ENCODE results near the gene CCR2. TPM values are rescaled to one million over a fixed set of nuclear protein-coding genes. Genes with fewer than 3 reads are reported as not detected.
A peak's percentile ranks its signal among the peaks of the same experiment; 100 is the strongest.

CCR2 gene
- polyA plus RNA-seq, 1 experiment: not detected

DNA sequence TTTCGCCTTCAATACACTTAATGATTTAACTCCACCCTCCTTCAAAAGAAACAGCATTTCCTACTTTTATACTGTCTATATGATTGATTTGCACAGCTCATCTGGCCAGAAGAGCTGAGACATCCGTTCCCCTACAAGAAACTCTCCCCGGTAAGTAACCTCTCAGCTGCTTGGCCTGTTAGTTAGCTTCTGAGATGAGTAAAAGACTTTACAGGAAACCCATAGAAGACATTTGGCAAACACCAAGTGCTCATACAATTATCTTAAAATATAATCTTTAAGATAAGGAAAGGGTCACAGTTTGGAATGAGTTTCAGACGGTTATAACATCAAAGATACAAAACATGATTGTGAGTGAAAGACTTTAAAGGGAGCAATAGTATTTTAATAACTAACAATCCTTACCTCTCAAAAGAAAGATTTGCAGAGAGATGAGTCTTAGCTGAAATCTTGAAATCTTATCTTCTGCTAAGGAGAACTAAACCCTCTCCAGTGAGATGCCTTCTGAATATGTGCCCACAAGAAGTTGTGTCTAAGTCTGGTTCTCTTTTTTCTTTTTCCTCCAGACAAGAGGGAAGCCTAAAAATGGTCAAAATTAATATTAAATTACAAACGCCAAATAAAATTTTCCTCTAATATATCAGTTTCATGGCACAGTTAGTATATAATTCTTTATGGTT is 17.1 kb downstream of the CCR2 start, which contains the start of gene CCR5:
TSS of gene CCR5 (plus strand) at position 108 of the 680 bp plus-strand sequence. CDS start 1,957 bp downstream, outside the sequence.
- TF ChIP-seq, protein P1, sequence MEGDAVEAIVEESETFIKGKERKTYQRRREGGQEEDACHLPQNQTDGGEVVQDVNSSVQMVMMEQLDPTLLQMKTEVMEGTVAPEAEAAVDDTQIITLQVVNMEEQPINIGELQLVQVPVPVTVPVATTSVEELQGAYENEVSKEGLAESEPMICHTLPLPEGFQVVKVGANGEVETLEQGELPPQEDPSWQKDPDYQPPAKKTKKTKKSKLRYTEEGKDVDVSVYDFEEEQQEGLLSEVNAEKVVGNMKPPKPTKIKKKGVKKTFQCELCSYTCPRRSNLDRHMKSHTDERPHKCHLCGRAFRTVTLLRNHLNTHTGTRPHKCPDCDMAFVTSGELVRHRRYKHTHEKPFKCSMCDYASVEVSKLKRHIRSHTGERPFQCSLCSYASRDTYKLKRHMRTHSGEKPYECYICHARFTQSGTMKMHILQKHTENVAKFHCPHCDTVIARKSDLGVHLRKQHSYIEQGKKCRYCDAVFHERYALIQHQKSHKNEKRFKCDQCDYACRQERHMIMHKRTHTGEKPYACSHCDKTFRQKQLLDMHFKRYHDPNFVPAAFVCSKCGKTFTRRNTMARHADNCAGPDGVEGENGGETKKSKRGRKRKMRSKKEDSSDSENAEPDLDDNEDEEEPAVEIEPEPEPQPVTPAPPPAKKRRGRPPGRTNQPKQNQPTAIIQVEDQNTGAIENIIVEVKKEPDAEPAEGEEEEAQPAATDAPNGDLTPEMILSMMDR (IDR thresholded peaks at IDR 0.05; ENCODE audit: insufficient read depth, low read depth, low read length): no peak
- POLR2A ChIA-PET: no interaction called here
- Histone ChIP-seq H3K36me3 (ENCODE audit: control insufficient read depth, insufficient read depth, low read length) (no peaks in the 10 kb centered on the region), H3K27me3 (ENCODE audit: control insufficient read depth, insufficient read depth, low read length) (peaks cover 10% of the 10 kb centered on the region), H3K4me3 (ENCODE audit: low read depth, low read length) (no peak within 1 kb of the TSS)
- no peak for DNase-seq (ENCODE audit: low read depth)
- CTCF ChIA-PET: interaction anchor here (0.9 to 3.2 kb wide), 14 partner anchors 7 to 432 kb away, joined by 3 to 16 read pairs (median 5); partner anchors contain the start of genes CCR1 and CCR2

DNA sequence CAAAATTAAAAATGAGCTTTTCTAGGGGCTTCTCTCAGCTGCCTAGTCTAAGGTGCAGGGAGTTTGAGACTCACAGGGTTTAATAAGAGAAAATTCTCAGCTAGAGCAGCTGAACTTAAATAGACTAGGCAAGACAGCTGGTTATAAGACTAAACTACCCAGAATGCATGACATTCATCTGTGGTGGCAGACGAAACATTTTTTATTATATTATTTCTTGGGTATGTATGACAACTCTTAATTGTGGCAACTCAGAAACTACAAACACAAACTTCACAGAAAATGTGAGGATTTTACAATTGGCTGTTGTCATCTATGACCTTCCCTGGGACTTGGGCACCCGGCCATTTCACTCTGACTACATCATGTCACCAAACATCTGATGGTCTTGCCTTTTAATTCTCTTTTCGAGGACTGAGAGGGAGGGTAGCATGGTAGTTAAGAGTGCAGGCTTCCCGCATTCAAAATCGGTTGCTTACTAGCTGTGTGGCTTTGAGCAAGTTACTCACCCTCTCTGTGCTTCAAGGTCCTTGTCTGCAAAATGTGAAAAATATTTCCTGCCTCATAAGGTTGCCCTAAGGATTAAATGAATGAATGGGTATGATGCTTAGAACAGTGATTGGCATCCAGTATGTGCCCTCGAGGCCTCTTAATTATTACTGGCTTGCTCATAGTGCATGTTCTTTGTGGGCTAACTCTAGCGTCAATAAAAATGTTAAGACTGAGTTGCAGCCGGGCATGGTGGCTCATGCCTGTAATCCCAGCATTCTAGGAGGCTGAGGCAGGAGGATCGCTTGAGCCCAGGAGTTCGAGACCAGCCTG is 17.8 kb downstream of the CCR2 start:
- Histone ChIP-seq H3K4me3 (ENCODE audit: low read depth, low read length) (no peak overlapping the region), H3K36me3 (ENCODE audit: control insufficient read depth, insufficient read depth, low read length) (no peaks in the 10 kb centered on the region), H3K27me3 (ENCODE audit: control insufficient read depth, insufficient read depth, low read length) (peaks cover 11% of the 10 kb centered on the region)
- ChIA-PET CTCF (interaction anchor here (0.7 to 3.2 kb wide), 17 partner anchors 8 to 434 kb away, joined by 3 to 16 read pairs (median 5); partner anchors contain the start of genes CCR1 and CCR2), POLR2A (no interaction called here)
- TF ChIP-seq, protein P1 (IDR thresholded peaks at IDR 0.05; ENCODE audit: insufficient read depth, low read depth, low read length): no peak
- no peak for DNase-seq (ENCODE audit: low read depth)

DNA sequence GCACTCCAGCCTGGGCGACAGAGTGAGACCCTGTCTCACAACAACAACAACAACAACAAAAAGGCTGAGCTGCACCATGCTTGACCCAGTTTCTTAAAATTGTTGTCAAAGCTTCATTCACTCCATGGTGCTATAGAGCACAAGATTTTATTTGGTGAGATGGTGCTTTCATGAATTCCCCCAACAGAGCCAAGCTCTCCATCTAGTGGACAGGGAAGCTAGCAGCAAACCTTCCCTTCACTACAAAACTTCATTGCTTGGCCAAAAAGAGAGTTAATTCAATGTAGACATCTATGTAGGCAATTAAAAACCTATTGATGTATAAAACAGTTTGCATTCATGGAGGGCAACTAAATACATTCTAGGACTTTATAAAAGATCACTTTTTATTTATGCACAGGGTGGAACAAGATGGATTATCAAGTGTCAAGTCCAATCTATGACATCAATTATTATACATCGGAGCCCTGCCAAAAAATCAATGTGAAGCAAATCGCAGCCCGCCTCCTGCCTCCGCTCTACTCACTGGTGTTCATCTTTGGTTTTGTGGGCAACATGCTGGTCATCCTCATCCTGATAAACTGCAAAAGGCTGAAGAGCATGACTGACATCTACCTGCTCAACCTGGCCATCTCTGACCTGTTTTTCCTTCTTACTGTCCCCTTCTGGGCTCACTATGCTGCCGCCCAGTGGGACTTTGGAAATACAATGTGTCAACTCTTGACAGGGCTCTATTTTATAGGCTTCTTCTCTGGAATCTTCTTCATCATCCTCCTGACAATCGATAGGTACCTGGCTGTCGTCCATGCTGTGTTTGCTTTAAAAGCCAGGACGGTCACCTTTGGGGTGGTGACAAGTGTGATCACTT is 18.8 kb downstream of the CCR2 start:
- DNase-seq (ENCODE audit: low read depth): no peak
- Histone ChIP-seq H3K36me3 (ENCODE audit: control insufficient read depth, insufficient read depth, low read length) (no peaks in the 10 kb centered on the region), H3K27me3 (ENCODE audit: control insufficient read depth, insufficient read depth, low read length) (peaks cover 13% of the 10 kb centered on the region), H3K4me3 (ENCODE audit: low read depth, low read length) (no peak overlapping the region)
- CTCF ChIA-PET: interaction anchor here (0.6 to 3.0 kb wide), 10 partner anchors 9 to 435 kb away, joined by 3 to 16 read pairs (median 5); no protein-coding TSS in a partner anchor
- POLR2A ChIA-PET: no interaction called here
- TF ChIP-seq, protein P1 (IDR thresholded peaks at IDR 0.05; ENCODE audit: insufficient read depth, low read depth, low read length): peak; percentile 65

DNA sequence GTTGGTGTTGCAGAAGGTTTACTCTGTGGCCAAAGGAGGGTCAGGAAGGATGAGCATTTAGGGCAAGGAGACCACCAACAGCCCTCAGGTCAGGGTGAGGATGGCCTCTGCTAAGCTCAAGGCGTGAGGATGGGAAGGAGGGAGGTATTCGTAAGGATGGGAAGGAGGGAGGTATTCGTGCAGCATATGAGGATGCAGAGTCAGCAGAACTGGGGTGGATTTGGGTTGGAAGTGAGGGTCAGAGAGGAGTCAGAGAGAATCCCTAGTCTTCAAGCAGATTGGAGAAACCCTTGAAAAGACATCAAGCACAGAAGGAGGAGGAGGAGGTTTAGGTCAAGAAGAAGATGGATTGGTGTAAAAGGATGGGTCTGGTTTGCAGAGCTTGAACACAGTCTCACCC is 20.8 kb downstream of the CCR2 start:
- Histone ChIP-seq H3K4me3 (ENCODE audit: low read depth, low read length) (no peak overlapping the region), H3K36me3 (ENCODE audit: control insufficient read depth, insufficient read depth, low read length) (no peaks in the 10 kb centered on the region), H3K27me3 (ENCODE audit: control insufficient read depth, insufficient read depth, low read length) (peaks cover 12% of the 10 kb centered on the region)
- POLR2A ChIA-PET: no interaction called here
- TF ChIP-seq, protein P1 (IDR thresholded peaks at IDR 0.05; ENCODE audit: insufficient read depth, low read depth, low read length): no peak
- DNase-seq (ENCODE audit: low read depth): no peak
- CTCF ChIA-PET: interaction anchor here (0.9 to 5.7 kb wide), 4 partner anchors 288 to 436 kb away, joined by 3 to 39 read pairs (median 4); no protein-coding TSS in a partner anchor

Measured in BJ (cell line).